HG02588 (cell line): Measurements from ENCODE around the gene FDXR.

Source experiments
- ATAC-seq: cut with Tn5 transposase; IDR thresholded peaks from one replicate; pipeline ENCODE4 v1.9.1; 2021; ENCODE audit warnings: mild to moderate bottlenecking, moderate library complexity; ENCODE audit not compliant: unreplicated experiment

The FDXR gene

DNA sequence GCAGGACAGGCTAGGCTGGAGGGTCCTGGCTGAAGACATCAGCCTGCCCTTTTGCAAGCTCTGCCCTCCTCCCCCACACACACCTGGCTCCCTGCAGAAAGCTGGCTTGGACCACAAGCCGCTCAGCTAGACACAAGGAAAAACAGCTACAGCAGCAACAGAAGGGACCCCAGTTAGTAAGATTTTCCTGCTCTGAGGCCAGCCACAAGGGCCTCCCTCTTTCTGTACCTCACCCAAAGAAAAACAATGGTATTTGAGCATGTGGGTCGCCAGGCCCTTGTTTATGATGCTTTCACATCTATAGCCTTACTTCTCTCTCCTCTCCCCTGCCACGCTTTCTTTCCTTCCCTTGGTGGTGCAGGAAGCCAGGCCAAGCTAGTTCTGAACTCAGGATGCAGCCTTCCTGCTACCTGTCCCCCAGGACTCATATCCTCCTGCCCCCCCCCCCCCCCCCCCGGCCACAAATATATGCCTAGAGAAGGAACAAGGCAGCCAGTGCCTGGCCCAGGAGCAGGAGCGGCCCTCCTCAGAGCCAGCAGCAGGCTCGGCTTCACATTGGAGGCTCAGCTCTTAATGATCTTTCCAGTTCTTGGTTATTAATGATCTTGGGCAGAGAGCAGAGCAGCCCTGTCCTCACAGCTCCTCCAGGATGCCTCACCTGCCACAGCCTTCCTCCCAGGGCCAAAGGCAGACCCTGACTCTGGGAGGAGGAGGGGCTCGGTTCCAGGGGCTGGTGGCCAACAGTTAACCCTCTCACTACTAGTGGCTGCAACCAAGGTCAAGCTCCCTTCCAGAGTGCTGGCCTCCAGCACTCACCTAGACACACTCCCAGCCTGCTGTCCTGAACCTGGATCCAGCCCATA is 32.6 kb downstream of the FDXR start:
- ATAC-seq, result no peak

DNA sequence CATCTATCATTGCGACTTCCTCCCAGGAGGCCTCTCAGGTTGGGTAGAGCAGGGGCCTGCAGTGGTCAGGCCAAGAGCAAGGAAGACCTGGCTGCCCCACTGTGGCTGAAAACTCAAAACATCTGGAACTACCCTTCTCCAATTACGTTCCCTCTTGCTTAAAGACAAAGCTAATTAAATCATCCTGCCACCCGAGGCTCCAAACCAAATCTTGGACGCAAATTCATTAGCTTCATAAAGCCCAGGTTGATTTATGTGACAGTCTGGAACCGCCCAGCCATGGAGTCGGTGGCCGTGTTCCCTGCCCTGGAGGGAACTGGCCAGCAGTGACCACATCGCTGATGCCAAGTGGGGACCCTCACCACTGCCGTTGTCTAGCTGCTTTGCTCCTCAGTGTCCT is 34.5 kb downstream of the FDXR start:
- ATAC-seq, result no peak

DNA sequence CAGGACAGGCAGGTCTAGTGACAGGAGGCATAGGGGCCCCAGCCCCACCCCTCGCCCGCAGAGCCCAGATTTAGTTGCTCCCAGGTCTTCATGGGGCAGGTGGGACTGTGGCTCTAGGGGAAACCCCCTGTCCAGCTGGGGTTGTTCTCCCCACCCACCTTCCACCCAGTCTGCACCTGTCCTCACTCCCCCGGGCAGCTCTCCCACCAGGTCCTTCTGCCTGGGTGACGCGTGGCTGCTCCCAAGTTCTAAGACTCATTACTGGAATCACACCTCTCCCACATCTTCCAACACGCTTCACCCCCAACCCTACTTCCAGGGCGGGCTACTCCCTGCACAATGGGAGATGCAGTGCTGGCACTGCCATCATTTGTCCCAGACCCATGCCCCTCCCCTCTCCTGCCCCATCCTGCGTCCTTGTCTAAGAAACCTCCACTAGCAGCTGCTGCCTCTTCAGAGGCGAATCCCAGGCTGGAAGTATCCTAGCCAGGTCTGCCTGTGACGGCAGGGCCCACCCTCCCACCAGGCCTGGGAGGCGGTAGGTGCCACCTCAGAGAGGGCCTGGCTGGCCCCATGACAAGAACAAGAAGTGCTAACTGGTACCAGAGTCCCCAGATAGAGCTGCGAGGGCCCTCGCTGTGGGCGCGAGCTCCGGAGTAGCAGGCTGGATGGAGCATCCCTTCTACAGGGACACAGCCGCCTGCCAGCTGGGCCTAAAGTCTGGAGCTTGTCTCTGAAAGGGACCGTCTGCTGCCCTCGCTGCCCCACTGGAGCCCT is 35.9 kb downstream of the FDXR start:
- ATAC-seq, result no peak

DNA sequence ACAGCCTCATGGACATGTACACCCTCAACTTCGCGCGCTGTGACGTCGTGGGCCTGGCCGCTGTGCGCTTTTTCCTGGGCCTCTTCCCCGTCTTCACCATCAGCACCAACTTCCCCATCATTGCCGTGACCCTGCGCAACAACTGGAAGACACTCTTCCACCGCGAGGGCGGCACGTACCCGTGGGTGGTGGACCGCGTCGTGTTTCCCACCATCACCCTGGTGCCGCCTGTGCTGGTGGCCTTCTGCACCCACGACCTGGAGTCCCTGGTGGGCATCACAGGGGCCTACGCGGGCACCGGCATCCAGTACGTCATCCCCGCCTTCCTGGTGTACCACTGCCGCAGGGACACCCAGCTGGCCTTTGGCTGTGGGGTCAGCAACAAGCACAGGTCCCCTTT is 36.6 kb downstream of the FDXR start:
- ATAC-seq, result no peak

DNA sequence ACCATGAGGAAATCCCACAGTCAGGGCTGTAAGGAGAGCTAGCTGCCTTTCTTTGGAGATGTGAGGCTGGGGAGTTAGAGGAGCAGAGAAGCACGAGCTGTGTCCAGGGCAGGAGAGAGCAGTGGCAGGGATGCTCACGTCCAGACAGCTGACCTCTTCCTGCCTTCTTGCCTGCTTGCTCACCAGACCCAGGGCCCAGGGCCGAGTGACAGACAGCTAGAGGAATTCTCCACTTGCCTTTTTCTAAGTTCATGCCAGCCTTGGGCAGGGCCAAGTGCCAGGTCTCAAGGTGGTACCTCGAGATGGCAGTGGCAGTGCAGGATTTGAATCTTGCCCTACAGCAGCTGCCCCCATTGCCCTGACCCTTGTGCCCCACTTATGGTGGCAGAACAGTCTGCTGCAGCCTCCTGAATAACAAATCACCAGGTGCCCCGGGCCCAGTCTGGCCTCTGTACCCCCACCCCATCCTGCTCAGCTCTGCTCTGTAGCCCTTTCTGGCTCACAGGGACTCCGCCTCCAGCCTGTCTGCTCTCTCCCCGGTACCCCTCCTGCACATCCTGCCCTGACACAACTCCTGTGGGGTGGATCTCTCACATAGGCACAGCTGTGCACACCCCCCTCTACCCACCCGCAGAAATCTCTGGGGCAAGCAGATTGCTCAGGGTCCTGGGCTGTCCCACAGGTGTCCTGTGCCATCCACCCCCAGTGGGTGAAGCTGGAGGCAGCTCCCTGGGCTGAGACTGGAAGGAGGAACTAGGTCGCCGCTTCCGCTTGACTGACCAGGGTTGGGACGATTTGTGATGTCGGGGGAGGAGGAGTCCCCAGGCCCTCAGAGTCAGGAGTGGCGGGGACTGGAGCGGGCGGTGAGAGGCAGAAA is 39.1 kb downstream of the FDXR start:
- ATAC-seq, result no peak

DNA sequence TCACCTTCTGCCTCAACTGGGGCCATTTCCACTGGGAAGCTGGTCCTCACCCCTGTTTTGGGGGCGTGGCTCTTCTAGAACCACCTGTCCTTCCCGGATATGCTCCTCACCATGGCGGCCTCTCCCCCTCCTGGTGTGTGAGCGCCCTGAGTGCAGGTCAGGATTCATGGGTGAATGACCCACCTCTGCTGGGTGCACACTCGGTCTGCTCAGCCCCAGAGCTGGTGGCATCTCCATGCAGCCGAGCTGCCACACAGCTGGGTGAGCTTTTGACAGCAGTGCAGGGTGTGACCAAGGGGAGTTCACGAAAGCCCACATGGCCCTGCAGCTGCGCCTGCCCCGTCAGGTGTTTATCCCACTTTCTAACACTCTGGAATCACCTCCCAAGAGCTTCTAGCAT is 40.4 kb downstream of the FDXR start:
- ATAC-seq, result no peak

DNA sequence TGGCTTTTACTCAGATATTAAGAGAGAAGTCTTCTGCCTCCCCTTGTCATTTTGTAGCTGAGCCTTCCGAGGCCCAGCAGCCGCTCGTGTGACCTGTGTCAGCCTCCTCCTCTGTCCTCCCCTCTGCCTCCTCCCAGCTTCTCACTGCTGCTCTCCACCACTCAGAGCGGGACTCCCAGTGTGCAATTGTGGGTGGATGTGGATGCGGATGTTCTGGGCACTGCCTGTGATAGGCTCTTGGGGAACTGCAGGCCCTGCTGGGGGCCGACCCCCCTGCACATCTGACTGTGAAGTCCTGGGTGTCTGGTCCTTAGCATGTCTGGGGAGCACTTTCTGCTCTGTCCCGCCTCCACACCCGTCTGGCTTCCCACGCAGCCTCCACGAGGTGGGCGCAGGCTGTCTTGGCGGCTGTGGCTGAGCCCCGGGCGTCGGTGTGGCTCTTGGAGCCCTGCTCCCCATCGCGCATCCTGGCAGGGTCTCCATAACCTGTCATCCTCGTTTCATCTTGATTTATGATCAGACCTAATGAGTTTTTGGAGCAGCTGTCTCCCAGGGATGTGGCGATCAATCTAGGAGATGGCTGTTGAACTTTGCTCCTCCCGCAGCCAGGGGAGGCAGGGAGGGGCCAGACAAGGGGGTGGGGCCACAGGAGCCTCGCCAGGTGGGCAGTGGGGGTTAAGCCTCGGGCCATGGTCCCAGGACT is 41.2 kb downstream of the FDXR start:
- no peak for ATAC-seq

DNA sequence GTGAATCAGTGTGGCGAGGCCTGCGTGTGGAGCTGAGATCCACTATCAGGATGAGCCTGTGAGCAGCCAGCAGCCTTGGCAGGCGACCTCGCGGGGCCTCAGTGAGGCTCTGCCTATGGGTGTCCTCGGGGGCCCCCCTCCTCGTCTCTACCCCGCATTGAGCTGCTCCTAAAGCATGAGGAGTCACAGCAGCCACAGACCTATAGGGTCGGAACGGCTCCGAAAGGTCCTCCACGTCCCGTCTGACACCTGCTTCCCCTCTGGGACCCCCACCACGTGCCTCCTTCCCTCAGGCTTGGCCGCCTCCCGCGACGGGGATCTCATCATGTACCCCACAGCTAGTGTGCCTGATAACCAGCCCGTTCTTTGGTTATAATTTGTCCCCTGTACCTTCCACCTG is 41.9 kb downstream of the FDXR start:
- no peak for ATAC-seq

DNA sequence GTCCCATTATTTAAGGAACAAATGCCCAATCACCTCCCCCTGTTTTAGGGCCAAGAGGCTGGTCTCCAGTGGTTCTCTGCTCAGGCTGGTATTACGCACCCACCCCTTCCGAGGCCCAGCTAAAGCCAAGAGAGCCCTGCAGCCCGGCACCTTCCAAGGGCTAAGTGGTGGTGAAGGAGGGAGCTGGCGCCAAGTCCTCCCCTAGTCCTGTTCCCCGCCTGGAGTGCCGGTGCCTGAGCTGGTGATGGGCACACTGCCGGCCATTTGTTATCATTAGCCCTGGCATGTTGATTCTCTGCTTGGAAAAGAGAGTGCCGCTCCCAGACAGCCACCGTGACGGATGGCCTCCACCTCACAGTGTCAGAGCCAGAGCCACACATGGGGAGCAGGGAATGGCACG is 45.0 kb downstream of the FDXR start:
- ATAC-seq, result no peak

DNA sequence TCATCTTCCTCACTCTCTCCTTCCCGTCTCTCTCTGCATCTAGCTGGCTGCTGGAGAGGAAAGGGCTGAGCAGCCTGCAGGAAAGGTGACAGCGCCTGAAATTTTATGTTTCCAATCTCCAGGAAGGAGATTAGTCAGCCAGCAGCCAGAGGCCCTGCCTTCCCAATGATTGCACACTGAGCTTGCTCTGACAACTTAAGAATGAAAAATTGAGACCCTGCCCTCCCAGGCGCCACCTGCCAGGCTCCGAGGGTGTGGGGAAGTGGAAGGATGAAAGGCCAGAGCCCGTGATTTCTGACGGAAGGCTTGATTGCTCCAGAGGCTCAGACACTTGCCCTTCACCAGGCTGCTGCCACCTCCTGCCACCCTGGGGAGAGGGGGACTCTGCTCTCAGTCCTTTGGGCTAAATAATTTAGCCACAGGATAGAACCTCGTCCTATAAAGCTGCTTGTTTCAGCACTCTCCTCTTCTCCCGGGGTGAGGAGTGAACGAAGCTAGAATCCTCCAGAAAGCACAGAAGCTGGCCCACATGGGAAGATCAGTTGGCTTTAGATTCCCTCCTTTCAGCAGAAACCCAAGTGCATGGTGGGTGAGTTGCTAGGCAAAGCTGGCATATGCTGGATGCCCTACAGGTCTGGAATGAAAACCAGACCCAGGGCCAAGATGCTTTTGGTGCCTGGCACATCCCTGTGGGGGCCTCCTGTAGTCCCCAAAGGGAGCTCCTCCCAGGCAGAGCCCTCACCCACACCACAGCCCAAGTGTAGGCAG is 46.7 kb downstream of the FDXR start:
- no peak for ATAC-seq

DNA sequence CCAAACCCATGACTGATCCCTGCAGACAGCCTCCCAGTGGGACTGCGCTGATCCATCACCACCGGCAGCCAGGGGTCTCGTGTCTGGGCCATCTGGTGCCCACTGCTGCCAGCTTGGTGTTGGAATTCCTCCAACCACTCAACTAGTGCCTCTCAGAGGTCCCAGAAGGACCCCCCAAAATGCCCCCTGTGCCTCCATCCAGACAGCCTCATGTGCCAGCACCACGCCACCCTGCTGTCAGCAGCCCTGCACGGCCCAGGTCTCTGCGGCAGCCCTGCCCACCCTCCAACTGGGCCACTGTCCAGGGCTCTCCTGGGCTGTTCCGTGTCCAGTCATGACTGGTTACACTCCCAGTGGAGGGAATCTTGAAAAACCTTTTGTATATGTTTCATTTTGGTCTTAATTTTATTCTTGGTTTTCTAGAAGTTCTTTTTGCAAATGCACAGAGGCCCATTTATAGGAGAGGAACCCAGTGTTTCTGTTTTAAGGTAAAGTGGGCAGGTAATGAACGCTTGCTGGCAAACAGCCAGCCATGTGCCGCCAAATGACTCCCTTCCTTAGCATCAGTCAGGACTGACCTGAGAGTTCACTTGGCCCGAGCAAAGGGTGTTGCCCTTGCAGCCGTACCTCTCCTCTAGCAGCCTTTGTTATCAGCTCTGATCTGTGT is 47.7 kb downstream of the FDXR start:
- ATAC-seq, result no peak

DNA sequence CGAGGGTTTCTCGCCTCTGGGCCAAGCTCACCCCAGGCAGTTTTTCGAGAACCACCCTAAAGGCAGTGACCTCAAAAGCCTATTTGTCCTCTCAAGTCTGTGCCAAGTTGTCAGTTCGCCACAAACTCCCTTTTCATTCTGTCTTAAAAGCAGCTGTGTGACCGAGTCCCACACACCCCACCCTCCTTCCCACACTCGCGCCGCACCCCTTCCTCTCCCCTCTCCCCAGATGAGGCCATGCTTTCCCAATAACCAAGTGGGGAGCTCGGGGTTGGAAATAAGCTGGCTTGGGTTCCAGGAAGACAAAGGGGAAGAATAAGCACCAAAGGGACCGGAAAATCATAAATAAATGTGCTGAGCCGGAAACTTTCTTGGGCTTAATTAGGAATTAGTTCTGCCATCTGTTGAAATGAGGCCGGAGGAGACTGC is 49.8 kb downstream of the FDXR start:
- no peak for ATAC-seq

DNA sequence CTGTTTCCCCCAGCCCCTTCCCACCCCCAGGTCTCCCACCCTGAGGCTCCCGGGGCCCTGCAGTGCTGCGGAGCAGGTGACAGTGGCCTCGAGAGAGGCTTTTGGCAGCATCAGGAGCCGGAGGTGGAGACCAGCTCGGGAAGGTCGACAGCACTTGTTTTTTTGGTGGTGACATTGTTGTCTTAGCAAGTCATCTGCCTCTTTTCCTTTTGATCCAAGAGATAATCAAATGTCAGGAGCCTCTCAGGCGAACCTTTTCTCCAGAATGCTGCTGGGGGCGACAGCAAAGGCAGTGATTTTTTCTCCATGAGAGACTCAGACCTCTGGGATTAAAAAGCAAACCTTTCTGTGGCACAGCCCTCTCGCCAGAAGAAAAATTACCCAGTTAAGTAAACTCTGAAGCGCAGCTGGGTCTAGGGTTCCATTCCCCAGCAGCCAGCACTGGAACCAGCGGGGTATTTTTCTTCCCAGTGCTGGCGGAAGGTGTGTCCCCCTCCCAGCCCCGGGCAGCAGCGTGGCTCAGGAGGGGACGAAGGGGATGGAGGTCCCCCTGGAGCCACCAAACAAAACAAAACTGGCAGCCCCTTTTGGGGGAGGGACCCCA is 50.4 kb downstream of the FDXR start:
- ATAC-seq, result no peak

DNA sequence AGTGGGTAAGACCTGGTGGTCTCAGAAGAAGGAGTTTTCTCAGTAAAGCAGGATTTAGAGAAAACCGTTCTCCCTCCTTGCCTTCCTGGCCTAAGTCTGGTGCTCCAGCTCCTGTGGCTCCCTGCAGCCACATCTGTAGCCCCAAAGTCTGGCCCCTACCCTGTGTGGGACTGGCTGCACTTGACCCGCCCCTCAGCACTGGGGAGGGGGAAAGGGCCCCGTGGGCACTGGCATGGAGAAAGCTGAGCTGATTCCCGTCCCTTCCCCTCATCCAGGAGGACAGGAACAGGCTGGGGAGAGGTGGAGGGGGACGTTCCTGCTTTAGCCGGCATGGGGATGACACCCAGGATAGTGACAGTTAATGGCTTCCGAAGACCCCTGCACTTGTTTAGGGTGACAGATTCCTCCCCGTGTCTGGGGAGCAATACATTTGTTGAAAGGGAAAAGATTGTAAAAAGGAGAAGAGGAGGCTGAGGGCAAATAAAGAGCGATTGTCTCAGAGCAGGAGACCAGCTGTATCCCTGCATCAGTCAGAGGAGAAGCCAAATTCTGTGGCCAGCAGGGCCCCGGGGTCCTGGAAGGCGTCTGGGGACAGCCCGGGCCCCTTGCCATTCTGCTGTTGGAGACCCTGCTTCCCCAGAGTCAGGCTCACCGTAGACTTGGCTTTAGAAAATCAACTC is 51.0 kb downstream of the FDXR start:
- ATAC-seq, result no peak

DNA sequence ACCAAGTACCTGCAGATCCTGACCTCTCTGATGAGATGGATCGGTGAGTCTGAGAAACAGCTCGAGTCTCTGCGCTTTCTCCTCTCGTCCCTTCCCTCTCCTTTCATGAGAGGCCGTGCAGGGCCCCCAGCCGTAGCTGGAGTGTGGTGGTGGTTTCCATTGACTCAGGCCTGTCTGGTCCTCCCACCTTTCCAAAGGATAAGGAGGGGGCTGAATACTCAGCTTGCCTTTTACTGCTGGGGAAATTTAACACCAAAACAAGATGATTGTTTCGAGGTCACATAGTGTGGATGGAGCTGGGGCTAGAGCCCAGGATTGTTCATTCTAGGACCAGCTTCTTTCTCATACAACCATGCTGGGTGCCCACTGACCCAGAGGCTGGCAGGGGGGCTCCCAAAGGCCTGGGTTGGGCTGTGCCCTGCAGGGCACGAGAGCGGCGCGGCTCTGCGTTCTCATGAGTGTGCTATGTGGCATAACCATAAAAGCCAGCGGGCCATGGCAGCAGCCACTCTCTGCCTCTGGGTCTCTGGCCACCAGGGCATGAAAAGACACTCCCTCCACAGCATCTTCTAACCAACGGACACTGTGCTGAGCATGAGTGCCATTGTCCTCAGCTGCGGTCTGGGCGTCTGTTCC is 52.9 kb downstream of the FDXR start:
- no peak for ATAC-seq

DNA sequence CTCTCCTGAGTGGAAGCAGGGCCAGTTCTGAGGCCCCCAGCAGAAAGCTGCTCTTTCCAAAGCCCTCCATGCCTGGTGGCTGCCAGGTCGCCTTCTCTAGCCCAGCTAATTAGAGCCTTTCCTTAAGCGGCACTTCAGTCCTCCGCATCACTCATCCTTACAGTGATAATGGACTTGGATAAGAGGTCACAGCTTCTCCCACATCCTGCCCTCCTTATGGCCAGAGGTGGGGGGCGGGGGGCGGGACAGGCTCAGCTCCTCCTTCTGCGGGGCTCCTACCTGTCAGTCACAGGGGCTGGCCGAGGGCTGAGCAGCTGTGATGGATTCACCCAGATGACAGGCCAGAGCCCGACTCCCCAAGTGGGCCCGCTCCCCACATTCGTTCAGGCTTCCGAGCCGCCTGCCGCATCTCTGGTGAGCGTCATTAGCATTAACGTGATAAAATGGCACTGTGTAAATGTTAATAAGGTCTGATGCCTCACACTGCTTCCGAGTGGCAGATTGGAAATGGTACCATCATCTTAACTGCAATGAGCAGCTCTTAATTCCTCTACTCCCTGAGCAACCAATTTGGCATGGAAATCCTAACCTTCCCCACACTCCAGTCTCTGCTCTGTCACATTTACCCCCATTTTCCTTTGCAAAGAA is 54.4 kb downstream of the FDXR start:
- no peak for ATAC-seq

DNA sequence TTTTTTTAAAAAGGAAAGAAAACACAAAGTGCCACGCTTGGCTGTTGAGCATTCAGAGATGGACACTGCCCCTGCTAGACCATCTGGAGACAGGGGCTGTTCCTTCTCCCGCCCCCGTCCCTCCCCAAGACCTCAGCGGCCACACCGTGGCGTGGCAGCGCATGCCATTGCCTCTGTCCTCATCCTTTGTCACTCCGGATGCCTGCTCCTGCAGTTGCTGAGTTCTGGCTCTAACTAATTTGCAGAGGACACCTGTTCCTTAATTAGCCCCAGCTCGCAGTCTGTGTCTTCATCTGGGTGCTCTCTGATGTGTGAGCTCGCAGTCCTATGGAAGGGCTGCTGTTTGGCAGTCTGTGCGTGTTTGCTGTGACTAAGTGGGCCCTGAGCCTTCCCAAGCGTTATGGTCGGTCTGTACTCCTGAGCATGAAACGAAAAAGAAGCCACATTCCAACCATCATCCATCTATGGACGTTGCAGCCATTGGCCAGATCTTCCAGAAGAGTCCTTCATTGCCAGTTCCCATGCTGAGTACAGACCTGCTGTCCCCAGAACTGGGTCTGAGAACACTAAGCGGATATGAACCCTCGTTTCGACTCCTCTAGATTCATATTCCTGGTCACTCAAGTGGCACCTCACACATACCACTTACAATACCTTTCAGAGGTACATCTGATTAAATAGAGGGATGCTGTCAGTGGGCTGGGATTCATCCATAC is 55.7 kb downstream of the FDXR start:
- no peak for ATAC-seq
